ENCODE results near the gene OR6V1. TPM values are rescaled to one million over a fixed set of nuclear protein-coding genes. Genes with fewer than 3 reads are reported as not detected.

Gene OR6V1
- total RNA-seq, 3 donors from 2014 or later (not counting 1 experiment from before 2014, with no cell fraction given) = not detected

- Mint-ChIP-seq H3K27me3 (ENCODE audit: low read depth in 2 of 2) (peaks cover 26 to 42% of the 10 kb centered on the region in 2 donors), H3K4me1 (peaks cover 5% of the 10 kb centered on the region in 2 donors), H3K36me3 (no peaks in the 10 kb centered on the region), H3K9me3 (no peaks in the 10 kb centered on the region), H3K4me3 (no peak overlapping the region), H3K27ac (no peak overlapping the region)
- H3K27me3 ChIP-seq (ENCODE audit: control insufficient read depth, insufficient read depth, low read length) = no peaks in the 10 kb centered on the region
- TF ChIP-seq CTCF (IDR thresholded peaks at IDR 0.05) = no peak
- intact Hi-C loops (cut with micrococcal nuclease) = no loop called here
- WGBS (ENCODE audit: insufficient coverage) = 81% methylated on average over 4 of the region's 4 CpGs
- H3K27ac ChIP-seq (ENCODE audit: low read length) = no peak overlapping the region
- H3K36me3 ChIP-seq (ENCODE audit: control insufficient read depth, insufficient read depth, low read length) = no peaks in the 10 kb centered on the region
- DNase-seq (no peak), ATAC-seq (no peak)
- H3K9me3 ChIP-seq (ENCODE audit: control insufficient read depth, insufficient read depth, low read length) = no peaks in the 10 kb centered on the region
- no peak overlapping the region for H3K4me3 ChIP-seq (ENCODE audit: low read length)
- H3K4me1 ChIP-seq (ENCODE audit: control insufficient read depth, insufficient read depth, low read length) = peaks cover 4% of the 10 kb centered on the region
Observed at GRCh38 chr7:143012409-143012808, 39.7 kb upstream of the OR6V1 start.

- Mint-ChIP-seq H3K36me3 (no peaks in the 10 kb centered on the region), H3K9me3 (no peaks in the 10 kb centered on the region), H3K27ac (no peak overlapping the region), H3K4me1 (no peaks in the 10 kb centered on the region), H3K27me3 (ENCODE audit: low read depth in 2 of 2) (peaks cover 22 to 34% of the 10 kb centered on the region in 2 donors), H3K4me3 (no peak overlapping the region)
- Histone ChIP-seq H3K27ac (ENCODE audit: low read length) (no peak overlapping the region), H3K4me3 (ENCODE audit: low read length) (no peak overlapping the region), H3K9me3 (ENCODE audit: control insufficient read depth, insufficient read depth, low read length) (no peaks in the 10 kb centered on the region), H3K36me3 (ENCODE audit: control insufficient read depth, insufficient read depth, low read length) (no peaks in the 10 kb centered on the region), H3K27me3 (ENCODE audit: control insufficient read depth, insufficient read depth, low read length) (no peaks in the 10 kb centered on the region), H3K4me1 (ENCODE audit: control insufficient read depth, insufficient read depth, low read length) (peaks cover 4% of the 10 kb centered on the region)
- intact Hi-C loops (cut with micrococcal nuclease) = no loop called here
- 87% methylated on average over 1 of the region's 1 CpG for WGBS (ENCODE audit: insufficient coverage)
- TF ChIP-seq CTCF (IDR thresholded peaks at IDR 0.05) = no peak
- no peak for DNase-seq
- ATAC-seq = no peak
Observed at GRCh38 chr7:143013473-143013872, 38.7 kb upstream of the OR6V1 start.

- DNase-seq (no peak), ATAC-seq (no peak)
- Mint-ChIP-seq H3K27ac (no peak overlapping the region), H3K4me1 (no peaks in the 10 kb centered on the region), H3K9me3 (no peaks in the 10 kb centered on the region), H3K4me3 (no peak overlapping the region), H3K27me3 (ENCODE audit: low read depth in 2 of 2) (peaks cover 22 to 34% of the 10 kb centered on the region in 2 donors), H3K36me3 (no peaks in the 10 kb centered on the region)
- Histone ChIP-seq H3K27me3 (ENCODE audit: control insufficient read depth, insufficient read depth, low read length) (no peaks in the 10 kb centered on the region), H3K4me3 (ENCODE audit: low read length) (no peak overlapping the region), H3K9me3 (ENCODE audit: control insufficient read depth, insufficient read depth, low read length) (no peaks in the 10 kb centered on the region), H3K36me3 (ENCODE audit: control insufficient read depth, insufficient read depth, low read length) (no peaks in the 10 kb centered on the region), H3K4me1 (ENCODE audit: control insufficient read depth, insufficient read depth, low read length) (peaks cover 4% of the 10 kb centered on the region), H3K27ac (ENCODE audit: low read length) (no peak overlapping the region)
- WGBS (ENCODE audit: insufficient coverage) = 95% methylated on average over 5 of the region's 5 CpGs
- intact Hi-C loops (cut with micrococcal nuclease) = no loop called here
- no peak for TF ChIP-seq CTCF (IDR thresholded peaks at IDR 0.05)
Observed at GRCh38 chr7:143013893-143014292, 38.2 kb upstream of the OR6V1 start.

GRCh38 chr7:143015084-143015483, 37.1 kb upstream of the OR6V1 start:
- intact Hi-C loops (cut with micrococcal nuclease) = no loop called here
- ATAC-seq (no peak), DNase-seq (no peak)
- Mint-ChIP-seq H3K27ac (no peak overlapping the region), H3K27me3 (ENCODE audit: low read depth in 2 of 2) (peaks cover 21 to 41% of the 10 kb centered on the region in 2 donors), H3K9me3 (no peaks in the 10 kb centered on the region), H3K4me3 (no peak overlapping the region), H3K4me1 (no peaks in the 10 kb centered on the region), H3K36me3 (no peaks in the 10 kb centered on the region)
- Histone ChIP-seq H3K9me3 (ENCODE audit: control insufficient read depth, insufficient read depth, low read length) (no peaks in the 10 kb centered on the region), H3K27me3 (ENCODE audit: control insufficient read depth, insufficient read depth, low read length) (no peaks in the 10 kb centered on the region), H3K4me3 (ENCODE audit: low read length) (no peak overlapping the region), H3K27ac (ENCODE audit: low read length) (peak overlapping the region; percentile 46), H3K36me3 (ENCODE audit: control insufficient read depth, insufficient read depth, low read length) (no peaks in the 10 kb centered on the region), H3K4me1 (ENCODE audit: control insufficient read depth, insufficient read depth, low read length) (peaks cover 4% of the 10 kb centered on the region)
- TF ChIP-seq CTCF (IDR thresholded peaks at IDR 0.05) = no peak
- WGBS (ENCODE audit: insufficient coverage) = 60% methylated on average over 2 of the region's 2 CpGs

Data from natural killer cell (primary cell).